ENCODE data around the gene MCM10.

DNA sequence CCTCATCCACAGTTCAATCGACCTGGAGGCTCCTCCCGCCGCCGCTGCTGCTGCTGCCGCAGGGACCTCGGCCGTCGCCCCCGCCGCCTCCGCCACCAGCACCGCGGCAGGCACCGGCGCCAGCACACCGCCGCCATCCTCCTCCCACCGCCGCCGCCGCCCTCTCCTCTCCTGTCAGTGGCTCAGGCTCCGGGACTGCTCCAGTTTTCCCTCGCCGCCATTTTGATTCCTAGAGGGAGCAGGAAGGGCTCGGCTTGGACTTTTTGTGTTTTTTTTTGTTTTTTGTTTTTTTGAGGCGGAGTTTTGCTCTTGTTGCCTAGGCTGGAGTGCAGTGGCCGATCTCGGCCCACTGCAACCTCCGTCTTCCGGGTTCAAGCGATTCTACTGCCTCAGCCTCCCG is 3.0 kb upstream of the MCM10 start:
- TF ChIP-seq, protein P1, sequence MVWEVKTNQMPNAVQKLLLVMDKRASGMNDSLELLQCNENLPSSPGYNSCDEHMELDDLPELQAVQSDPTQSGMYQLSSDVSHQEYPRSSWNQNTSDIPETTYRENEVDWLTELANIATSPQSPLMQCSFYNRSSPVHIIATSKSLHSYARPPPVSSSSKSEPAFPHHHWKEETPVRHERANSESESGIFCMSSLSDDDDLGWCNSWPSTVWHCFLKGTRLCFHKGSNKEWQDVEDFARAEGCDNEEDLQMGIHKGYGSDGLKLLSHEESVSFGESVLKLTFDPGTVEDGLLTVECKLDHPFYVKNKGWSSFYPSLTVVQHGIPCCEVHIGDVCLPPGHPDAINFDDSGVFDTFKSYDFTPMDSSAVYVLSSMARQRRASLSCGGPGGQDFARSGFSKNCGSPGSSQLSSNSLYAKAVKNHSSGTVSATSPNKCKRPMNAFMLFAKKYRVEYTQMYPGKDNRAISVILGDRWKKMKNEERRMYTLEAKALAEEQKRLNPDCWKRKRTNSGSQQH (CRISPR knock-in tag; IDR thresholded peaks at IDR 0.05), result no peak
- TF ChIP-seq SRSF3 (IDR thresholded peaks at IDR 0.05; ENCODE audit: insufficient read depth, low read length), result no peak
- TF ChIP-seq, protein P2, sequence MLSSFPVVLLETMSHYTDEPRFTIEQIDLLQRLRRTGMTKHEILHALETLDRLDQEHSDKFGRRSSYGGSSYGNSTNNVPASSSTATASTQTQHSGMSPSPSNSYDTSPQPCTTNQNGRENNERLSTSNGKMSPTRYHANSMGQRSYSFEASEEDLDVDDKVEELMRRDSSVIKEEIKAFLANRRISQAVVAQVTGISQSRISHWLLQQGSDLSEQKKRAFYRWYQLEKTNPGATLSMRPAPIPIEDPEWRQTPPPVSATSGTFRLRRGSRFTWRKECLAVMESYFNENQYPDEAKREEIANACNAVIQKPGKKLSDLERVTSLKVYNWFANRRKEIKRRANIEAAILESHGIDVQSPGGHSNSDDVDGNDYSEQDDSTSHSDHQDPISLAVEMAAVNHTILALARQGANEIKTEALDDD (IDR thresholded peaks at IDR 0.05), result no peak

Data from K562 (cell line).